HL-60 (cell line): ENCODE data around the gene LUZP2.

Experiments used
- DNase-seq, 2 experiments: peaks; one replicate each; pipeline ENCODE4 v3.0.0-alpha.2; 2010 to 2020; ENCODE audit warnings: low read depth in 1 of 2, low spot score in 1 of 2
- H3K27ac ChIP-seq: fragments of 250-450 bp; sonication (Bioruptor Pico); replicated peaks from 2 replicates; pipeline ENCODE4 v1.5.1; 2020; ENCODE audit warnings: mild to moderate bottlenecking, moderate library complexity
- H3K27me3 ChIP-seq: fragments of 250-450 bp; sonication (Bioruptor Pico); 2 replicates; pipeline ENCODE4 v1.5.1; 2021; ENCODE audit warnings: mild to moderate bottlenecking, moderate library complexity; ENCODE audit not compliant: insufficient read depth, poor library complexity, severe bottlenecking
- H3K4me3 ChIP-seq: replicated peaks from 2 replicates; pipeline ENCODE4 v1.5.1; 2011; ENCODE audit warnings: mild to moderate bottlenecking, control low read depth, low read length; ENCODE audit not compliant: insufficient read depth
- GABPA ChIP-seq: IDR thresholded peaks from 2 replicates; pipeline ENCODE4 v1.6.1; 2012; ENCODE audit warnings: low read depth
- POLR2AphosphoS5 ChIP-seq: IDR thresholded peaks from 2 replicates; pipeline ENCODE4 v1.6.1; 2012; ENCODE audit warnings: low read depth
- SPI1 ChIP-seq: IDR thresholded peaks from 2 replicates; pipeline ENCODE4 v1.6.1; 2012; ENCODE audit warnings: low read depth, mild to moderate bottlenecking, borderline replicate concordance
- TF ChIP-seq, protein P1 (sequence below): IDR thresholded peaks from one replicate; pipeline ENCODE4 v1.5.1; 2011; ENCODE audit warnings: low read length, control low read depth, inconsistent platforms; ENCODE audit not compliant: insufficient read depth
- TF ChIP-seq, protein P2 (sequence below): IDR thresholded peaks from 2 replicates; pipeline ENCODE4 v1.6.1; 2012; ENCODE audit warnings: low read depth; ENCODE audit not compliant: insufficient replicate concordance

Gene LUZP2

DNA sequence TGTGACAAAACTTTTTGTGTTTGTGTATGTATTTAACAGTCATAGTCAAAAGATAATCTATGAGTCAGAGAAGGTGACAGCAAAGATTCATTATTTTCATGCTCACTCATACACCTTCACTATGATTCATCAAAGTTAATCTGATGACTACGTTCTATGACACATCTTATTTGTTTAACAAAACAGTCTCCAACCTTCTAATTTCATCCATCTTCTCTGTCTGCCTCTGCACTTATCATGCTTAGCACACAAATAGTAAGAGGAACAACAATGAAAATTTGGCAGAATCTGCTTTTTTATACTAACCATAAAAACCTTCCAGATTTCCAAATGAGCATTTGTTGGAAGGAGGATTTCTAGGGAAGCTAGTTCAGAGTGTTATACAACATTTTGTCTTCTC lies 568.9 kb downstream of the LUZP2 start:
- no peak for DNase-seq
- Histone ChIP-seq H3K4me3 (no peak overlapping the region), H3K27ac (no peak overlapping the region), H3K27me3 (no peaks in the 10 kb centered on the region)
- no peak for TF ChIP-seq GABPA
- TF ChIP-seq, protein P1, sequence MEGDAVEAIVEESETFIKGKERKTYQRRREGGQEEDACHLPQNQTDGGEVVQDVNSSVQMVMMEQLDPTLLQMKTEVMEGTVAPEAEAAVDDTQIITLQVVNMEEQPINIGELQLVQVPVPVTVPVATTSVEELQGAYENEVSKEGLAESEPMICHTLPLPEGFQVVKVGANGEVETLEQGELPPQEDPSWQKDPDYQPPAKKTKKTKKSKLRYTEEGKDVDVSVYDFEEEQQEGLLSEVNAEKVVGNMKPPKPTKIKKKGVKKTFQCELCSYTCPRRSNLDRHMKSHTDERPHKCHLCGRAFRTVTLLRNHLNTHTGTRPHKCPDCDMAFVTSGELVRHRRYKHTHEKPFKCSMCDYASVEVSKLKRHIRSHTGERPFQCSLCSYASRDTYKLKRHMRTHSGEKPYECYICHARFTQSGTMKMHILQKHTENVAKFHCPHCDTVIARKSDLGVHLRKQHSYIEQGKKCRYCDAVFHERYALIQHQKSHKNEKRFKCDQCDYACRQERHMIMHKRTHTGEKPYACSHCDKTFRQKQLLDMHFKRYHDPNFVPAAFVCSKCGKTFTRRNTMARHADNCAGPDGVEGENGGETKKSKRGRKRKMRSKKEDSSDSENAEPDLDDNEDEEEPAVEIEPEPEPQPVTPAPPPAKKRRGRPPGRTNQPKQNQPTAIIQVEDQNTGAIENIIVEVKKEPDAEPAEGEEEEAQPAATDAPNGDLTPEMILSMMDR, result no peak
- TF ChIP-seq, protein P2, sequence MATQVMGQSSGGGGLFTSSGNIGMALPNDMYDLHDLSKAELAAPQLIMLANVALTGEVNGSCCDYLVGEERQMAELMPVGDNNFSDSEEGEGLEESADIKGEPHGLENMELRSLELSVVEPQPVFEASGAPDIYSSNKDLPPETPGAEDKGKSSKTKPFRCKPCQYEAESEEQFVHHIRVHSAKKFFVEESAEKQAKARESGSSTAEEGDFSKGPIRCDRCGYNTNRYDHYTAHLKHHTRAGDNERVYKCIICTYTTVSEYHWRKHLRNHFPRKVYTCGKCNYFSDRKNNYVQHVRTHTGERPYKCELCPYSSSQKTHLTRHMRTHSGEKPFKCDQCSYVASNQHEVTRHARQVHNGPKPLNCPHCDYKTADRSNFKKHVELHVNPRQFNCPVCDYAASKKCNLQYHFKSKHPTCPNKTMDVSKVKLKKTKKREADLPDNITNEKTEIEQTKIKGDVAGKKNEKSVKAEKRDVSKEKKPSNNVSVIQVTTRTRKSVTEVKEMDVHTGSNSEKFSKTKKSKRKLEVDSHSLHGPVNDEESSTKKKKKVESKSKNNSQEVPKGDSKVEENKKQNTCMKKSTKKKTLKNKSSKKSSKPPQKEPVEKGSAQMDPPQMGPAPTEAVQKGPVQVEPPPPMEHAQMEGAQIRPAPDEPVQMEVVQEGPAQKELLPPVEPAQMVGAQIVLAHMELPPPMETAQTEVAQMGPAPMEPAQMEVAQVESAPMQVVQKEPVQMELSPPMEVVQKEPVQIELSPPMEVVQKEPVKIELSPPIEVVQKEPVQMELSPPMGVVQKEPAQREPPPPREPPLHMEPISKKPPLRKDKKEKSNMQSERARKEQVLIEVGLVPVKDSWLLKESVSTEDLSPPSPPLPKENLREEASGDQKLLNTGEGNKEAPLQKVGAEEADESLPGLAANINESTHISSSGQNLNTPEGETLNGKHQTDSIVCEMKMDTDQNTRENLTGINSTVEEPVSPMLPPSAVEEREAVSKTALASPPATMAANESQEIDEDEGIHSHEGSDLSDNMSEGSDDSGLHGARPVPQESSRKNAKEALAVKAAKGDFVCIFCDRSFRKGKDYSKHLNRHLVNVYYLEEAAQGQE, result no peak
- no peak for TF ChIP-seq POLR2AphosphoS5
- no peak for TF ChIP-seq SPI1

DNA sequence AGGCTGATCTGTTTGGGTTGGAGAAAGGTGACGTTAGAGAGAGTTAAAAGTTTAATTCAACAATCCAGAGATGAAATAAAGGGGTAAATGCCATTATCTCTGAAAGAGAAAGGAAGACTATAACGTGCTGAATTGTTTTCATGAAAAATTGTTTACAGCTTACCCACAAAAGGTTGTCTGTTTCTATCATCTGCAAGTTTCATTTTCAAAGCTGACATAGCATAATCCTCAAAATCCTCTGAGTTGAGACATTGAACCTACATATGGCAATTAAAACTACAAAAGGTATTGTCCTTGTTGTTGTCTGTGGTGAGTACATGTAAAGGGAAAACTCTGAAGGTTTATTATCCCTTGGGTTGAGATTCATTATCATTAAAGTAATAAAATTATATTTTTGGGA lies 569.9 kb downstream of the LUZP2 start:
- no peak overlapping the region for H3K4me3 ChIP-seq
- TF ChIP-seq, protein P1, result no peak
- TF ChIP-seq, protein P2, result no peak
- DNase-seq, result no peak
- no peak overlapping the region for H3K27ac ChIP-seq
- no peaks in the 10 kb centered on the region for H3K27me3 ChIP-seq

DNA sequence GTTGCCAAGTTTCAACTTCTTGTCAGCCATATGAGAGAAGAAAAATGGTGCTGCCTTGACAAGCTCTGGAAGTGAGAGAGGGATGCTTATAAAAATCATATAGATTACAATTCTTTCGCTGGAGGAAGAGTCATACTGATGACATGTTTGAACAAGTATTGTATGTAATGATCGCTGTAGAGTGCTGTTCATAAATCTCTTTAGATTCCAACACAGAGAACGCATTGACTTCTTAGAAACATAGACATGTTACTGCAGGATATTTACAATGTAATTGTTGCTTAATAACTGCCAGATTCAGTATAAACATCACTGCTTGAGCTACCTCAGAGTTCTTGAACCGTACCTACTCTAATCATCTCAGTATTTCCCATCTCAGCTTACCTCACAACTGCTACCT lies 571.6 kb downstream of the LUZP2 start:
- H3K4me3 ChIP-seq, result no peak overlapping the region
- TF ChIP-seq, protein P1, result no peak
- TF ChIP-seq GABPA, result no peak
- no peak for TF ChIP-seq SPI1
- TF ChIP-seq, protein P2, result no peak
- TF ChIP-seq POLR2AphosphoS5, result no peak
- DNase-seq, result no peak
- H3K27ac ChIP-seq, result no peak overlapping the region
- H3K27me3 ChIP-seq, result no peaks in the 10 kb centered on the region
